NCI-H2196 treated with DMSO at 0.1 percent for 48 hours (cell line): ENCODE data around the gene OR4D2.

Experiments
- DNase-seq: peaks from one replicate; lab custom pipeline; 2025; ENCODE audit not compliant: unreplicated experiment; lab: John Stamatoyannopoulos, UW

Gene OR4D2

GRCh38 chr17:58207451-58207850 is 40.7 kb downstream of the OR4D2 start:
- no peak for DNase-seq

- no peak for DNase-seq
These were observed 41.6 kb downstream of the OR4D2 start for GRCh38 chr17:58208344-58208743.

GRCh38 chr17:58210922-58211321 is 44.1 kb downstream of the OR4D2 start:
- no peak for DNase-seq

- DNase-seq = peak; percentile 22
These were observed 48.9 kb downstream of the OR4D2 start for GRCh38 chr17:58215685-58216084.

GRCh38 chr17:58217766-58218165 is 51.0 kb downstream of the OR4D2 start:
- no peak for DNase-seq

- DNase-seq = peak; percentile 84
These were observed 52.4 kb downstream of the OR4D2 start, which contains the start of gene MKS1 for GRCh38 chr17:58219007-58219788. Gene MKS1 (minus strand): TSS chr17:58219255. CDS start chr17:58219230, 25 bp downstream.

GRCh38 chr17:58219789-58220183 is 53.0 kb downstream of the OR4D2 start:
- no peak for DNase-seq
